Panc1 (cell line): Measurements from ENCODE around the gene GLI3. TPM values are rescaled to one million over a fixed set of nuclear protein-coding genes. Genes with fewer than 3 reads are reported as not detected.

Experiments
- ATAC-seq: fragments of 200-7000 bp; cut with Tn5 transposase; 2 replicates; pipeline ENCODE4 v1.9.1; 2020; ENCODE audit warnings: mild to moderate bottlenecking, moderate library complexity
- BruUV-seq: library from RNA; stranded (reverse); fragments of 400-500 nt; replicated peaks from 2 replicates; lab custom pipeline; 2021; lab: Mats Ljungman, UMichigan
- CTCF ChIA-PET: fragments of 300-600 bp; sonication (Branson Sonifier 250); formaldehyde crosslinking; loops from one replicate; lab custom pipeline; 2022; ENCODE audit warnings: antibody characterized with exemption; lab: Charles Lee
- POLR2A ChIA-PET: fragments of 300-600 bp; sonication (Branson Sonifier 250); formaldehyde crosslinking; loops from one replicate; lab custom pipeline; 2022; ENCODE audit warnings: antibody characterized with exemption; lab: Charles Lee
- DNase-seq: peaks from one replicate; pipeline ENCODE4 v3.0.0-alpha.2; 2010; ENCODE audit warnings: low read depth, low spot score
- H3K27ac ChIP-seq: 2 replicates; pipeline ENCODE4 v1.5.1; 2011; ENCODE audit warnings: mild to moderate bottlenecking, low read length, inconsistent platforms
- H3K27me3 ChIP-seq: fragments of 200-500 bp; sonication (Bioruptor generic); 2 replicates; pipeline ENCODE4 v1.6.0; 2014; ENCODE audit warnings: low read length, inconsistent platforms; ENCODE audit not compliant: control insufficient read depth, insufficient read depth
- H3K36me3 ChIP-seq: fragments of 200-500 bp; sonication (Bioruptor generic); 2 replicates; pipeline ENCODE4 v1.5.1; 2014; ENCODE audit warnings: inconsistent platforms, mild to moderate bottlenecking, low read length, moderate library complexity; ENCODE audit not compliant: control insufficient read depth, insufficient read depth
- H3K4me1 ChIP-seq: 2 replicates; pipeline ENCODE4 v1.5.1; 2011; ENCODE audit warnings: inconsistent platforms, mild to moderate bottlenecking, low read length, moderate library complexity; ENCODE audit not compliant: control insufficient read depth, insufficient read depth
- H3K4me3 ChIP-seq, 2 experiments: 2 replicates each; pipeline ENCODE4 v1.5.1; 2011 to 2012; ENCODE audit warnings: low read depth in 2 of 2, low read length in 2 of 2, mild to moderate bottlenecking in 2 of 2, inconsistent platforms in 1 of 2, moderate library complexity in 1 of 2
- H3K9me3 ChIP-seq: fragments of 200-500 bp; sonication (Bioruptor generic); 2 replicates; pipeline ENCODE4 v1.5.1; 2014; ENCODE audit warnings: low read depth, mild to moderate bottlenecking, inconsistent platforms, low read length, moderate library complexity; ENCODE audit not compliant: control insufficient read depth, insufficient read depth
- POLR2AphosphoS5 ChIP-seq: IDR thresholded peaks from 2 replicates; pipeline ENCODE4 v1.6.1; 2012; ENCODE audit warnings: mild to moderate bottlenecking, low read depth, low read length, moderate library complexity
- SIN3A ChIP-seq: IDR thresholded peaks from 2 replicates; pipeline ENCODE4 v1.6.1; 2012; ENCODE audit warnings: low read depth, mild to moderate bottlenecking, low read length, moderate library complexity, borderline replicate concordance; ENCODE audit not compliant: insufficient read depth
- TCF7L2 ChIP-seq: IDR thresholded peaks from 2 replicates; pipeline ENCODE4 v1.6.1; 2011; ENCODE audit warnings: mild to moderate bottlenecking, low read depth, low read length, inconsistent platforms
- in situ Hi-C: cut with HindIII; loops from 2 replicates; pipeline ENCODE4 v1.10.0; 2016; ENCODE audit warnings: low sequenced_read_pairs, low pct_unique_long_range_greater_than_20kb
- intact Hi-C: fragments of 100-400 bp; cut with micrococcal nuclease; formaldehyde crosslinking; loops from one replicate; pipeline ENCODE4 v1.10.0; 2022; ENCODE audit not compliant: unreplicated experiment
- total RNA-seq: library from RNA; stranded (reverse); gene quantifications from one replicate; pipeline ENCODE4 v1.2.1, GENCODE V29; 2021; ENCODE audit not compliant: unreplicated experiment
- TF ChIP-seq, protein P1 (sequence below), 2 experiments: IDR thresholded peaks; 2 replicates each; pipeline ENCODE4 v1.6.1; 2011 to 2012; ENCODE audit warnings: low read depth in 2 of 2, control low read depth in 1 of 2, low read length in 1 of 2, mild to moderate bottlenecking in 1 of 2, moderate library complexity in 1 of 2; ENCODE audit not compliant: insufficient read depth in 1 of 2
- TF ChIP-seq, protein P2 (sequence below): fragments of 450-650 bp; IDR thresholded peaks from 2 replicates; pipeline ENCODE4 v1.5.1; 2017; ENCODE audit warnings: mild to moderate bottlenecking

Gene GLI3
- total RNA-seq, 1 experiment from 2014 or later, result 3.7 TPM

DNA sequence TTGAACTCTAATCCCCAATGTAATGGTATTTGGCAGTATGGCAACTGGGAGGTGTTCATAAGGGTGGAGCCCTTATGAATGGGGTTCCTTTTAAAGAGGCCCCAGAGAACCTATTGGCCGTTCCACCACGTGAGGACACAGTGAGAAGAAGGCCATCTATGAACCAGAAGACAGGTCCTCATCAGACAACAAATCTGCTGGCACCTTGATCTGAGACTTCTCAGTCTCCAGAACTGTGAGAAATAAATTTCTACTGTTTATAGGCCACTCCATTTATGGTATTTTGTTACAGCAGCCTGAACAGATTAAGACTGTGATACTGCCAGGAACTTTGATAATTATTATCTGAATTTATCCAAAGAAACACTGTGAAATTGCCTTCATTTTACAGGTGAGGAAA is 132.3 kb downstream of the GLI3 start:
- intact Hi-C loops, result no loop called here
- no peak for DNase-seq
- TF ChIP-seq SIN3A (no peak), TCF7L2 (no peak), POLR2AphosphoS5 (no peak)
- TF ChIP-seq, protein P1, sequence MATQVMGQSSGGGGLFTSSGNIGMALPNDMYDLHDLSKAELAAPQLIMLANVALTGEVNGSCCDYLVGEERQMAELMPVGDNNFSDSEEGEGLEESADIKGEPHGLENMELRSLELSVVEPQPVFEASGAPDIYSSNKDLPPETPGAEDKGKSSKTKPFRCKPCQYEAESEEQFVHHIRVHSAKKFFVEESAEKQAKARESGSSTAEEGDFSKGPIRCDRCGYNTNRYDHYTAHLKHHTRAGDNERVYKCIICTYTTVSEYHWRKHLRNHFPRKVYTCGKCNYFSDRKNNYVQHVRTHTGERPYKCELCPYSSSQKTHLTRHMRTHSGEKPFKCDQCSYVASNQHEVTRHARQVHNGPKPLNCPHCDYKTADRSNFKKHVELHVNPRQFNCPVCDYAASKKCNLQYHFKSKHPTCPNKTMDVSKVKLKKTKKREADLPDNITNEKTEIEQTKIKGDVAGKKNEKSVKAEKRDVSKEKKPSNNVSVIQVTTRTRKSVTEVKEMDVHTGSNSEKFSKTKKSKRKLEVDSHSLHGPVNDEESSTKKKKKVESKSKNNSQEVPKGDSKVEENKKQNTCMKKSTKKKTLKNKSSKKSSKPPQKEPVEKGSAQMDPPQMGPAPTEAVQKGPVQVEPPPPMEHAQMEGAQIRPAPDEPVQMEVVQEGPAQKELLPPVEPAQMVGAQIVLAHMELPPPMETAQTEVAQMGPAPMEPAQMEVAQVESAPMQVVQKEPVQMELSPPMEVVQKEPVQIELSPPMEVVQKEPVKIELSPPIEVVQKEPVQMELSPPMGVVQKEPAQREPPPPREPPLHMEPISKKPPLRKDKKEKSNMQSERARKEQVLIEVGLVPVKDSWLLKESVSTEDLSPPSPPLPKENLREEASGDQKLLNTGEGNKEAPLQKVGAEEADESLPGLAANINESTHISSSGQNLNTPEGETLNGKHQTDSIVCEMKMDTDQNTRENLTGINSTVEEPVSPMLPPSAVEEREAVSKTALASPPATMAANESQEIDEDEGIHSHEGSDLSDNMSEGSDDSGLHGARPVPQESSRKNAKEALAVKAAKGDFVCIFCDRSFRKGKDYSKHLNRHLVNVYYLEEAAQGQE (IDR thresholded peaks at IDR 0.05; ENCODE audit: insufficient read depth in 1 of 2, low read depth in 2 of 2, low read length in 1 of 2), result no peak
- TF ChIP-seq, protein P2, sequence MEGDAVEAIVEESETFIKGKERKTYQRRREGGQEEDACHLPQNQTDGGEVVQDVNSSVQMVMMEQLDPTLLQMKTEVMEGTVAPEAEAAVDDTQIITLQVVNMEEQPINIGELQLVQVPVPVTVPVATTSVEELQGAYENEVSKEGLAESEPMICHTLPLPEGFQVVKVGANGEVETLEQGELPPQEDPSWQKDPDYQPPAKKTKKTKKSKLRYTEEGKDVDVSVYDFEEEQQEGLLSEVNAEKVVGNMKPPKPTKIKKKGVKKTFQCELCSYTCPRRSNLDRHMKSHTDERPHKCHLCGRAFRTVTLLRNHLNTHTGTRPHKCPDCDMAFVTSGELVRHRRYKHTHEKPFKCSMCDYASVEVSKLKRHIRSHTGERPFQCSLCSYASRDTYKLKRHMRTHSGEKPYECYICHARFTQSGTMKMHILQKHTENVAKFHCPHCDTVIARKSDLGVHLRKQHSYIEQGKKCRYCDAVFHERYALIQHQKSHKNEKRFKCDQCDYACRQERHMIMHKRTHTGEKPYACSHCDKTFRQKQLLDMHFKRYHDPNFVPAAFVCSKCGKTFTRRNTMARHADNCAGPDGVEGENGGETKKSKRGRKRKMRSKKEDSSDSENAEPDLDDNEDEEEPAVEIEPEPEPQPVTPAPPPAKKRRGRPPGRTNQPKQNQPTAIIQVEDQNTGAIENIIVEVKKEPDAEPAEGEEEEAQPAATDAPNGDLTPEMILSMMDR, result no peak
- Histone ChIP-seq H3K4me3 (no peak overlapping the region), H3K27me3 (no peaks in the 10 kb centered on the region), H3K9me3 (no peaks in the 10 kb centered on the region), H3K27ac (no peak overlapping the region), H3K36me3 (no peaks in the 10 kb centered on the region), H3K4me1 (no peaks in the 10 kb centered on the region; the same call in 1 of the 2 replicates)
- ChIA-PET CTCF (no interaction called here), POLR2A (no interaction called here)
- no peak for ATAC-seq
- BruUV-seq, result no TSS peak
- in situ Hi-C loops, result no loop called here

DNA sequence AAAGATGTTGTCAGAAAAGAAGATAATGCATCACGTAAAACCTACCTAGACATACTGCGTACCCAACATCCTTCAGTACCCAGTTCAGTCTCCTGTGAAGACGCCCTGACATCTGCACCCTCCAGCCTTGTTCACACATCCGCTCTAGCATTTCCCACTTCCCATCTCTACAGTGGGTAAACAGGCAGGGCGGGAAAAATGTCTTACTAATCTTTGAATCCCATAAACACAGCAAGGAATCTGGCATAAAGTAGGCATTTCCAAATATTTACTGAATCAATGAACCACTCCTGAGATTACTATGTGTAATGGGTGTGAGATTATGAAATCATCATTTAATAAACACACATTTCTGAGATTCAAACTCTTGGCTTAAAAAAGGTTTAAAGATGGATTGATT is 132.8 kb downstream of the GLI3 start:
- no peak overlapping the region for H3K4me3 ChIP-seq
- TF ChIP-seq POLR2AphosphoS5 (no peak), SIN3A (no peak), TCF7L2 (no peak)
- TF ChIP-seq, protein P1 (IDR thresholded peaks at IDR 0.05; ENCODE audit: insufficient read depth in 1 of 2, low read depth in 2 of 2, low read length in 1 of 2), result no peak
- TF ChIP-seq, protein P2, result no peak
- H3K9me3 ChIP-seq, result no peaks in the 10 kb centered on the region
- intact Hi-C loops (no loop called here), in situ Hi-C loops (no loop called here)
- H3K27me3 ChIP-seq, result no peaks in the 10 kb centered on the region
- no peak for ATAC-seq
- H3K36me3 ChIP-seq, result no peaks in the 10 kb centered on the region
- ChIA-PET CTCF (no interaction called here), POLR2A (no interaction called here)
- H3K27ac ChIP-seq, result no peak overlapping the region
- no peaks in the 10 kb centered on the region; the same call in 1 of the 2 replicates for H3K4me1 ChIP-seq
- no TSS peak for BruUV-seq
- DNase-seq, result no peak
